K562 (cell line): Measurements from ENCODE around the gene EVA1B. TPM values are rescaled to one million over a fixed set of nuclear protein-coding genes. Genes with fewer than 3 reads are reported as not detected.

Experiments used
- ATF2 ChIP-seq: sonication (generic); formaldehyde crosslinking; IDR thresholded peaks from 2 replicates; pipeline ENCODE4 v1.8.1; 2022; ENCODE audit warnings: missing genetic modification reagents
- ELK3 ChIP-seq: fragments of 450-650 bp; formaldehyde crosslinking; IDR thresholded peaks from 2 replicates; pipeline ENCODE4 v1.4.0; 2020; ENCODE audit warnings: mild to moderate bottlenecking
- FOXJ3 ChIP-seq: sonication (generic); formaldehyde crosslinking; IDR thresholded peaks from 2 replicates; pipeline ENCODE4 v1.4.0; 2020; ENCODE audit warnings: mild to moderate bottlenecking, missing genetic modification reagents
- HDAC3 ChIP-seq: fragments of 450-650 bp; IDR thresholded peaks from 2 replicates; pipeline ENCODE4 v1.6.1; 2018; ENCODE audit warnings: borderline replicate concordance, mild to moderate bottlenecking, moderate library complexity; ENCODE audit not compliant: partially characterized antibody
- LARP7 ChIP-seq: fragments of 450-650 bp; IDR thresholded peaks from 2 replicates; pipeline ENCODE4 v1.6.1; 2016
- MBD1 ChIP-seq: fragments of 250-450 bp; sonication (Bioruptor Pico); IDR thresholded peaks from 2 replicates; pipeline ENCODE4 v1.8.0; 2022; ENCODE audit warnings: inconsistent platforms
- MEIS2 ChIP-seq: fragments of 450-650 bp; IDR thresholded peaks from 2 replicates; pipeline ENCODE4 v1.6.1; 2014; ENCODE audit warnings: mild to moderate bottlenecking; ENCODE audit not compliant: partially characterized antibody
- NCOA6 ChIP-seq: fragments of 450-650 bp; IDR thresholded peaks from 2 replicates; pipeline ENCODE4 v1.6.1; 2017; ENCODE audit warnings: mild to moderate bottlenecking
- NR2C2 ChIP-seq, 2 experiments: fragments of 200-800 bp in 1 of 2; sonication (Bioruptor generic) in 1 of 2; sonication (generic) in 1 of 2; formaldehyde crosslinking in 1 of 2; IDR thresholded peaks; 2 replicates each; pipeline versions ENCODE4 v1.6.1 to v1.8.0; 2016 to 2022; ENCODE audit warnings: mild to moderate bottlenecking in 1 of 2, missing compliant biosample characterization in 1 of 2, missing genetic modification characterization in 1 of 2, missing genetic modification reagents in 1 of 2
- SIX5 ChIP-seq, 2 experiments: IDR thresholded peaks; 2 replicates each; pipeline ENCODE4 v1.6.1; 2011; ENCODE audit warnings: low read length in 2 of 2, borderline replicate concordance in 1 of 2, low read depth in 1 of 2, mild to moderate bottlenecking in 1 of 2, moderate library complexity in 1 of 2; ENCODE audit not compliant: insufficient read depth in 1 of 2
- TGIF2 ChIP-seq: sonication (generic); formaldehyde crosslinking; IDR thresholded peaks from 2 replicates; pipeline ENCODE4 v1.8.1; 2022; ENCODE audit warnings: mild to moderate bottlenecking, missing genetic modification reagents, moderate library complexity
- THRB ChIP-seq: fragments of 450-650 bp; formaldehyde crosslinking; conservative IDR thresholded peaks from 2 replicates; pipeline ENCODE4 v1.4.0; 2022; ENCODE audit warnings: mild to moderate bottlenecking, missing genetic modification characterization
- TOE1 ChIP-seq, 2 experiments: fragments of 450-650 bp in 1 of 2; sonication (generic) in 1 of 2; formaldehyde crosslinking in 1 of 2; IDR thresholded peaks; 2 replicates each; pipeline versions ENCODE4 v1.7.1 to v1.8.0; 2016 to 2022; ENCODE audit warnings: borderline replicate concordance in 2 of 2, mild to moderate bottlenecking in 2 of 2, antibody characterized with exemption in 1 of 2, inconsistent platforms in 1 of 2, low read depth in 1 of 2, missing genetic modification reagents in 1 of 2, moderate library complexity in 1 of 2
- ZBTB11 ChIP-seq, 3 experiments: fragments of 200-800 bp in 1 of 3; fragments of 250-450 bp in 1 of 3; fragments of 450-650 bp in 1 of 3; sonication (Bioruptor Pico) in 1 of 3; sonication (Bioruptor generic) in 1 of 3; formaldehyde crosslinking in 1 of 3; IDR thresholded peaks; 2 replicates each; pipeline versions ENCODE4 v1.6.1 to v1.8.0; 2016 to 2022; ENCODE audit warnings: mild to moderate bottlenecking in 2 of 3, missing genetic modification characterization in 2 of 3, missing compliant biosample characterization in 1 of 3, moderate library complexity in 1 of 3
- polyA plus RNA-seq, 8 experiments: library from polyadenylated mRNA; depleted of rRNA in 4 of 8; stranded (reverse) in 5 of 8; unstranded in 3 of 8; fragments of >200 nt; fragmentation: Nextera tagmentation in 2 of 8; fragmentation: Illumina TruSeq in 1 of 8; extraction: Ambion mirVana in 2 of 8; extraction: Trizol in 1 of 8; gene quantifications; 2 replicates each; pipeline versions ENCODE4 v1.2.1 to v1.2.3, GENCODE V29; 2011 to 2014; ENCODE audit warnings: inconsistent platforms in 1 of 8, missing spikeins in 1 of 8
- total RNA-seq, 7 experiments: library from RNA; depleted of rRNA in 6 of 7; stranded (reverse); fragments of >200 nt in 6 of 7; fragmentation: Illumina TruSeq in 2 of 7; extraction: Trizol in 2 of 7; gene quantifications; 2 replicates each; pipeline versions ENCODE4 v1.2.1 to v1.2.3, GENCODE V29; 2011 to 2021; ENCODE audit warnings: low replicate concordance in 1 of 7

The EVA1B gene
- total and polyA plus RNA-seq, 9 of the 15 experiments (the other 6 are each of a cell fraction or from before 2014, with no cell fraction given): 0.08 to 65.7 (median 2.4) TPM

- TF ChIP-seq TOE1 (IDR thresholded peaks at IDR 0.05; ENCODE audit: borderline replicate concordance): peak; percentile 58; the same call in 1 of the 2 replicates
- TF ChIP-seq TOE1 (CRISPR knock-in tag; IDR thresholded peaks at IDR 0.05; ENCODE audit: borderline replicate concordance, low read depth): no peak
- TF ChIP-seq SIX5 (IDR thresholded peaks at IDR 0.05; ENCODE audit: borderline replicate concordance in 1 of 2, insufficient read depth in 1 of 2, low read depth in 1 of 2, low read length in 2 of 2): no peak
- no peak for TF ChIP-seq MBD1 (CRISPR knock-in tag)
- no peak for TF ChIP-seq HDAC3
- no peak for TF ChIP-seq FOXJ3 (CRISPR knock-in tag)
- TF ChIP-seq LARP7: no peak
- 0 out of 2 replicates have a peak, but pooled peaks have one; percentile 46 for TF ChIP-seq NCOA6
- TF ChIP-seq ELK3 (CRISPR knock-in tag): no peak
- TF ChIP-seq MEIS2: peak; percentile 54
- TF ChIP-seq THRB (CRISPR knock-in tag): peak; percentile 33; the same call in 1 of the 2 replicates
- TF ChIP-seq NR2C2 (CRISPR knock-in tag; IDR thresholded peaks at IDR 0.05): peak; percentile 85
- TF ChIP-seq NR2C2 (tag; IDR thresholded peaks at IDR 0.05): peak; percentile 78
- TF ChIP-seq TGIF2: peak; percentile 53; the same call in 1 of the 2 replicates
- TF ChIP-seq ATF2 (CRISPR knock-in tag): no peak
- peak in 1 of 3 experiments; percentile 44; a peak in 1 of 6 replicates for TF ChIP-seq ZBTB11 (CRISPR knock-in tag; IDR thresholded peaks at IDR 0.05)
Observed at GRCh38 chr1:36321119-36321951, 2.1 kb downstream of the EVA1B start (continued).
